ENCODE measurements around the gene ADAMTS12.

ADAMTS12 gene

GRCh38 chr5:33794550-33795181 lies 97.1 kb downstream of the ADAMTS12 start:
- H3K27ac ChIP-seq: no peak overlapping the region
- H3K9ac ChIP-seq: no peak overlapping the region
- TF ChIP-seq CTCF (IDR thresholded peaks at IDR 0.05): no peak
- no peaks in the 10 kb centered on the region for H3K36me3 ChIP-seq (ENCODE audit: control insufficient read depth, insufficient read depth, low read length)
- H3K4me1 ChIP-seq: no peaks in the 10 kb centered on the region
- H3K27me3 ChIP-seq (ENCODE audit: control insufficient read depth, insufficient read depth, low read length): no peaks in the 10 kb centered on the region
- H2AFZ ChIP-seq: no peak overlapping the region
- H3K79me2 ChIP-seq: no peaks in the 10 kb centered on the region
- H3K4me3 ChIP-seq (ENCODE audit: low read depth, low read length): no peak overlapping the region
- H3K9me3 ChIP-seq (ENCODE audit: control insufficient read depth, low read length): no peaks in the 10 kb centered on the region
- H3K4me2 ChIP-seq (ENCODE audit: low read length): no peak overlapping the region

- TF ChIP-seq CTCF (IDR thresholded peaks at IDR 0.05): no peak
- Histone ChIP-seq H3K27me3 (ENCODE audit: control insufficient read depth, insufficient read depth, low read length) (no peaks in the 10 kb centered on the region), H3K4me2 (ENCODE audit: low read length) (no peak overlapping the region), H3K36me3 (ENCODE audit: control insufficient read depth, insufficient read depth, low read length) (no peaks in the 10 kb centered on the region), H3K4me3 (ENCODE audit: low read depth, low read length) (no peak overlapping the region), H3K27ac (no peak overlapping the region), H3K4me1 (no peaks in the 10 kb centered on the region), H3K79me2 (no peaks in the 10 kb centered on the region), H3K9me3 (ENCODE audit: control insufficient read depth, low read length) (no peaks in the 10 kb centered on the region), H3K9ac (no peak overlapping the region), H2AFZ (no peak overlapping the region)
These were observed 97.8 kb downstream of the ADAMTS12 start for GRCh38 chr5:33793836-33794549.

GRCh38 chr5:33793276-33793675 lies 98.5 kb downstream of the ADAMTS12 start:
- H3K9me3 ChIP-seq (ENCODE audit: control insufficient read depth, low read length): no peaks in the 10 kb centered on the region
- no peaks in the 10 kb centered on the region for H3K36me3 ChIP-seq (ENCODE audit: control insufficient read depth, insufficient read depth, low read length)
- no peak for TF ChIP-seq CTCF (IDR thresholded peaks at IDR 0.05)
- H3K4me3 ChIP-seq (ENCODE audit: low read depth, low read length): no peak overlapping the region
- no peak overlapping the region for H3K4me2 ChIP-seq (ENCODE audit: low read length)
- H3K27ac ChIP-seq: no peak overlapping the region
- no peak overlapping the region for H2AFZ ChIP-seq
- H3K4me1 ChIP-seq: no peaks in the 10 kb centered on the region
- no peaks in the 10 kb centered on the region for H3K79me2 ChIP-seq
- H3K27me3 ChIP-seq (ENCODE audit: control insufficient read depth, insufficient read depth, low read length): no peaks in the 10 kb centered on the region
- no peak overlapping the region for H3K9ac ChIP-seq

GRCh38 chr5:33792559-33792958 lies 99.2 kb downstream of the ADAMTS12 start:
- Histone ChIP-seq H3K79me2 (no peaks in the 10 kb centered on the region), H2AFZ (no peak overlapping the region), H3K4me2 (ENCODE audit: low read length) (no peak overlapping the region), H3K4me3 (ENCODE audit: low read depth, low read length) (no peak overlapping the region), H3K9ac (no peak overlapping the region), H3K27ac (no peak overlapping the region), H3K36me3 (ENCODE audit: control insufficient read depth, insufficient read depth, low read length) (no peaks in the 10 kb centered on the region), H3K27me3 (ENCODE audit: control insufficient read depth, insufficient read depth, low read length) (no peaks in the 10 kb centered on the region), H3K4me1 (no peaks in the 10 kb centered on the region), H3K9me3 (ENCODE audit: control insufficient read depth, low read length) (no peaks in the 10 kb centered on the region)
- TF ChIP-seq CTCF (IDR thresholded peaks at IDR 0.05): no peak

GRCh38 chr5:33789567-33789957 lies 102.2 kb downstream of the ADAMTS12 start:
- no peak overlapping the region for H3K4me2 ChIP-seq (ENCODE audit: low read length)
- H3K9ac ChIP-seq: no peak overlapping the region
- no peaks in the 10 kb centered on the region for H3K27me3 ChIP-seq (ENCODE audit: control insufficient read depth, insufficient read depth, low read length)
- no peak for TF ChIP-seq CTCF (IDR thresholded peaks at IDR 0.05)
- no peaks in the 10 kb centered on the region for H3K36me3 ChIP-seq (ENCODE audit: control insufficient read depth, insufficient read depth, low read length)
- no peak overlapping the region for H3K27ac ChIP-seq
- no peak overlapping the region for H2AFZ ChIP-seq
- H3K79me2 ChIP-seq: no peaks in the 10 kb centered on the region
- no peaks in the 10 kb centered on the region for H3K4me1 ChIP-seq
- no peaks in the 10 kb centered on the region for H3K9me3 ChIP-seq (ENCODE audit: control insufficient read depth, low read length)
- H3K4me3 ChIP-seq (ENCODE audit: low read depth, low read length): no peak overlapping the region
